Measurements from ENCODE around the gene MPP2. TPM values are rescaled to one million over a fixed set of nuclear protein-coding genes. Genes with fewer than 3 reads are reported as not detected.
A peak's percentile ranks its signal among the peaks of the same experiment; 100 is the strongest.

MPP2 gene
- total and polyA plus RNA-seq, 2 of the 13 experiments (the other 11 are each of a cell fraction or from before 2014, with no cell fraction given) = 0.20 to 1.7 TPM

- TF ChIP-seq SMAD3 (CRISPR knock-in tag; IDR thresholded peaks at IDR 0.05) (no peak), HBP1 (CRISPR knock-in tag; IDR thresholded peaks at IDR 0.05; ENCODE audit: low read depth) (no peak), TAF15 (IDR thresholded peaks at IDR 0.05; ENCODE audit: low read depth, low read length, poor library complexity, severe bottlenecking) (no peak), RORA (CRISPR knock-in tag; IDR thresholded peaks at IDR 0.05) (no peak), CREB3 (CRISPR knock-in tag; IDR thresholded peaks at IDR 0.05) (no peak), XRCC5 (optimal IDR thresholded peaks at IDR 0.05; ENCODE audit: low read length) (peak; percentile 93), MIER3 (CRISPR knock-in tag; IDR thresholded peaks at IDR 0.05; ENCODE audit: borderline replicate concordance) (no peak), ZMYM2 (CRISPR knock-in tag; IDR thresholded peaks at IDR 0.05) (no peak), ZNF788 (CRISPR knock-in tag; IDR thresholded peaks at IDR 0.05; ENCODE audit: borderline replicate concordance) (no peak), PLSCR1 (CRISPR knock-in tag; IDR thresholded peaks at IDR 0.05; ENCODE audit: borderline replicate concordance) (no peak), ZBTB2 (CRISPR knock-in tag; IDR thresholded peaks at IDR 0.05; ENCODE audit: low read depth) (no peak), REPIN1 (CRISPR knock-in tag; IDR thresholded peaks at IDR 0.05; ENCODE audit: borderline replicate concordance, low read depth) (0 out of 2 replicates have a peak, but pooled peaks have one; percentile 25), CHD4 (IDR thresholded peaks at IDR 0.05; ENCODE audit: borderline replicate concordance, low read length) (no peak), GATAD2A (CRISPR knock-in tag; IDR thresholded peaks at IDR 0.05) (0 out of 2 replicates have a peak, but pooled peaks have one; percentile 33), ZFAT (CRISPR knock-in tag; conservative IDR thresholded peaks at IDR 0.05) (no peak), ZNF317 (CRISPR knock-in tag; IDR thresholded peaks at IDR 0.05) (no peak), LCORL (IDR thresholded peaks at IDR 0.05) (no peak), LCORL (CRISPR knock-in tag; IDR thresholded peaks at IDR 0.05) (0 out of 2 replicates have a peak, but pooled peaks have one; percentile 41), LBX2 (CRISPR knock-in tag; IDR thresholded peaks at IDR 0.05; ENCODE audit: borderline replicate concordance) (no peak), WIZ (CRISPR knock-in tag; IDR thresholded peaks at IDR 0.05) (no peak), TMF1 (CRISPR knock-in tag; IDR thresholded peaks at IDR 0.05; ENCODE audit: low read depth) (no peak), ZNF329 (CRISPR knock-in tag; IDR thresholded peaks at IDR 0.05; ENCODE audit: low read depth) (no peak), ZFP62 (CRISPR knock-in tag; IDR thresholded peaks at IDR 0.05) (no peak), EHMT2 (IDR thresholded peaks at IDR 0.05; ENCODE audit: borderline replicate concordance, low read depth, low read length) (no peak), ZNF777 (CRISPR knock-in tag; IDR thresholded peaks at IDR 0.05) (no peak), ATF2 (CRISPR knock-in tag; IDR thresholded peaks at IDR 0.05) (no peak)
Observed at GRCh38 chr17:43940630-43941029, 33.3 kb upstream of the MPP2 start (continued).

Measured in HepG2 (cell line).